GM18502 (cell line): ENCODE data around the gene SGMS1.
"Not testable (repeated sequence)": the region's sequence is repeated elsewhere in the genome, so short reads cannot be mapped to it uniquely, and the experiment has no call there.

Experiments used
- ATAC-seq: cut with Tn5 transposase; IDR thresholded peaks from one replicate; pipeline ENCODE4 v1.9.1; 2021; ENCODE audit warnings: mild to moderate bottlenecking; ENCODE audit not compliant: unreplicated experiment, poor library complexity

SGMS1 gene

GRCh38 chr10:50358925-50359687, 264.6 kb downstream of the SGMS1 start:
- ATAC-seq: no peak

GRCh38 chr10:50358411-50358810, 265.3 kb downstream of the SGMS1 start:
- ATAC-seq: no peak

DNA sequence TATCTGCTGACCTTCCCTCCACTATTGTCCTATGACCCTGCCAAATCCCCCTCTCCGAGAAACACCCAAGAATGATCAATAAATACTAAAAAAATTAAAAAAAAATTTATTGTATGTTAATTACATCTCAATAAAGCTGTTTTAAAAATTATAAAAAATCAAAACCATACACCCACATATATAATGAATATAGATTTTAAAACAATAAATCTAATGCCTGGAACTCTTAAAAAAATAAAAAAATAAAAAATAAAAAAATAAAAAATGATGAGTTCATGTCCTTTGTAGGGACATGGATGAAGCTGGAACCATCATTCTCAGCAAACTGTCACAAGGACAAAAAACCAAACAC, 267.3 kb downstream of the SGMS1 start:
- ATAC-seq: not testable (repeated sequence)

DNA sequence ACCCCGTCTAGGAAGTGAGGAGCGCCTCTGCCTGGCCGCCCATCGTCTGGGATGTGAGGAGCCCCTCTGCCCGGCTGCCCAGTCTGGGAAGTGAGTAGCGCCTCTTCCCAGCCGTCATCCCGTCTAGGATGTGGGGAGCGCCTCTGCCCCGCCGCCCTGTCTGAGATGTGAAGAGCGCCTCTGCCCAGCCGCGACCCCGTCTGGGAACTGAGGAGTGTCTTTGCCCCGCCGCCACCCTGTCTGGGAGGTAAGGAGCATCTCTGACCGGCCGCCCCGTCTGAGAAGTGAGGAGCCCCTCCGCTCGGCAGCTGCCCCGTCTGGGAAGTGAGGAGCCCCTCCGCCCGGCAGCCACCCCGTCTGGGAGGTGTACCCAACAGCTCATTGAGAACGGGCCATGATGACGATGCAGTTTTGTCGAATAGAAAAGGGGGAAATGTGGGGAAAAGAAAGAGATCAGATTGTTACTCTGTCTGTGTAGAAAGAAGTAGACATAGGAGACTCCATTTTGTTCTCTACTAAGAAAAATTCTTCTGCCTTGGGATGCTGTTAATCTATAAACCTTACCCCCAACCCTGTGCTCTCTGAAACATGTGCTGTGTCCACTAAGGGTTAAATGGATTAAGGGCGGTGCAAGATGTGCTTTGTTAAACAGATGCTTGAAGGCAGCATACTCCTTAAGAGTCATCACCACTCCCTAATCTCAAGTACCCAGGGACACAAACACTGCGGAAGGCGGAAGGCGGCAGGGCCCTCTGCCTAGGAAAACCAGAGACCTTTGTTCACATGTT, 267.9 kb downstream of the SGMS1 start:
- not testable (repeated sequence) for ATAC-seq

DNA sequence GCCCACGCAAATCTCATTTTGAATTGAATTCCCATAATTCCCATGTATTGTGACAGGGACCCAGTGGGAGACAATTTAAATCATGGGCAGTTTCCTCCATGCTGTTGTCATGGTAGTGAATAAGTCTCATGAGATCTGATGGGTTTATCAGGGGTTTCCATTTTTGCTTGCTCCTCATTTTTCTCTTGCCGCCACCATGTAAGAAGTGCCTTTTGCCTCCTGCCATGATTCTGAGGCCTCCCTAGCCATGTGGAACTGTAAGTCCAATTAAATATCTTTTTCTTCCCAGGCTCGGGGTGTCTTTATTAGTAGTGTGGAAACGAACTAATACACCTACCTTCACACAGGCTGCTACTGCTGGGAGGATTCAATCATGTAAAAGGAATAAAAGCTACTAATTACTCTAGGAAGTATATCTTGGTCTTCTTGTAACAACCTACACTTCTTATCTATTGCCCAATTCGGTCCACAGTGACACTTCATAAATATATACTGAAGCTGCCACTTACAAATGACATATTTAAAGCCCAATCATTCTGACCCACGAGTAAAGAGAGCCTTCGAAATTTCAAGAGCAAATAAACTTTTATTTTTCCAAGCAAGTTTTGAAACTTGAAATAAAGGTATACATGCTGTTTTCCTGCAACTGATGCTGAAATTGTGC, 272.1 kb downstream of the SGMS1 start:
- ATAC-seq: no peak

DNA sequence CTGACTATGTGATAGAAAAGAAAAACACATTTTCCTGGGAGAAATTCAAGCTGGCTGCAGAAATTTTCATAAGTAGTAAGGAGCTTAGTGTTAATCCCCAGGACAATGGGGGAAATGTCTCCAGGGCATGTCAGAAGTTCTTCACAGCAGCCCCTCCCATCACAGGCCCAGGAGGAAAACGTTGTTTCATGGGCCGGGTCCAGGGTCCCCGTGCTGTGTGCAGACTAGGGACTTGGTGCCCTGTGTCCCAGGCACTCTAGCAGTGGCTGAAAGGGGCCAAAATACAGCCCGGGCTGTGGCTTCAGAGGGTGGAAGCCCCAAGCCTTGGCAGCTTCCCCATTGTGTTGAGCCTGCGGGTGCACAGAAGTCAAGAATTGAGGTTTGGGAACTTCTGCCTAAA, 273.4 kb downstream of the SGMS1 start:
- no peak for ATAC-seq

DNA sequence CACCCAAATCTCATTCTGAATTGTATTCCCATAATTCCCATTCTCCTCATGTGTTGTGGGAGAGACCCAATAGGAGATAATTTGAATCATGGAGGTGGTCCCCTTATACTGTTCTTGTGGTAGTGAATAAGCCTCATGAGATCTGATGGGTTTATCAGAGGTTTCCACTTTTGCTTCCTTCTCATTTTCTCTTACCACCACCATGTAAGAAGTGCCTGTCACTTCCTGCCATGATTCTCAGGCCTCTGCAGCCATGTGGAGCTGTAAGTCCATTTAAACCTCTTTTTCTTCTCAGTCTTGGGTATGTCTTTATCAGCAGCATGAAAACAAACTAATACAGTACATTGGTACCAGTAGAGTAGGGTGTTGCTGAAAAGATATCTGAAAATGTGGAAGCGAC, 274.2 kb downstream of the SGMS1 start:
- no peak for ATAC-seq

- ATAC-seq: peak; percentile 95
These were observed 276.4 kb downstream of the SGMS1 start for GRCh38 chr10:50347394-50347802.

- peak; percentile 19 for ATAC-seq
These were observed 276.8 kb downstream of the SGMS1 start for GRCh38 chr10:50346942-50347341.

DNA sequence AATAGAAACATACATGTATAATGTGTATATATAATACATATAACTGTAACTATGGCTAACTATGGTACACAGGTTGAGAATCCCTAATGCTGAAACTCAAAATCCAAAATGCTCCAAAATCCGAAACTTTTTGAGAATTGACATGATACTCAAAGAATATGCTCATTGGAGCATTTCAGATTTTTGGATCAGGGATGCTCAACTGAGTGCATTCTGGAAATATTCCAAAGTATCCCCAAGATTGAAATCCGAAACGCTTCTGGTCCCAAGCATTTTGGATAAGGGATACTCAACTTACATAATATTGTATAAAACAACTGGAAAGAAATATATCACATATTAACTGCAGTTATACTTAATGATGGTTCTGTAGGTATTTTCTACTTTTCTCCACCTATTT, 278.2 kb downstream of the SGMS1 start:
- no peak for ATAC-seq

DNA sequence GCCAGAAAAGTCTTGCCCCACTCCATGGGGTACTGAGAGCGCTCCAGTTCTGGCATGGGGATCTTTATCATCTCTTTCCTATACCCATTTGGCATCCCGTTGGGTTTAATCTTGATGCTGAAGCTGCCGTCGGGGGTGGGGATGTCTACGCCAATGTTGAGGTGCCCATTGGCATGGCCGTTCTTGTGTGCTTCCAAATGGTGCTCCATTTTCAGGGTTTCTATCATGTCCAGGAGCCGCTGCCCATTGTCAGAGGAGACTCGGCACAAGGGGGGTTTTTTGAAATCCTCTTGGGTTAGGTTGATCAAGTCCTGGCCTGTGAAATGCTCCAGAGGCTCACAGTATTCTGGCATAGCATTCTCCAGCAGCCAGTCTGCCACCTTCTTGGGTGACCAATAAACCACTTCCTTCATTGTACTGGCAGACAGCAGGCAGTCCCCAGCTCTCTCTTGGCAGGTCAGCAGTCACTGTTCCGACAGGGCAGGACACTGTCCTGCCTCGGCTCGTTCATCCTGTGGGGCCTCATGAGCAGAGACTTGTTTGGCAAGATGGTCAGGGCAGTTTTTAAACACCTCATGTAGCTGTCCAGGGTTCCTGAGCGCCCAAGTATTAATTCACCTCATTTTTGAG, 279.9 kb downstream of the SGMS1 start:
- no peak for ATAC-seq

DNA sequence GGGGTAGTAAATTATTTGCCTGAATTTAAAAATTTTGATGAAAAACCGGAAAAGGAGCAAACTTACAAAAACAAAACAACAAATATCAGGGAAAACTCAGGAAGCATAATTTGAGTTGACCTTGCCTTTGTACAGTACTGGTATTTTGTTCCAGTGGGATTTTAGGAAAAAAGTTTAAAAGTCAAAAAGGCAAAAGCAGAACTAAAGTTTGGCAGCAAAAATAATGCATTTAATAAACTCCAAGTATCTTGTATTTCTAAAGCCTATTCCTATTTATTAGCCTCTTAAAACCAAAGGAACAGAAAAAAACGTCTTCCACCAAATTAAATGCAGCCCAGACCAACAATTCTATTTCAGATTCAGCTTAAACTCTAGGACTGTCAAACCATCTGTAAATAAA, 281.8 kb downstream of the SGMS1 start:
- ATAC-seq: no peak

- ATAC-seq: no peak
These were observed 287.6 kb downstream of the SGMS1 start for GRCh38 chr10:50336140-50336539.

- ATAC-seq: no peak
These were observed 288.4 kb downstream of the SGMS1 start for GRCh38 chr10:50335397-50335796.

DNA sequence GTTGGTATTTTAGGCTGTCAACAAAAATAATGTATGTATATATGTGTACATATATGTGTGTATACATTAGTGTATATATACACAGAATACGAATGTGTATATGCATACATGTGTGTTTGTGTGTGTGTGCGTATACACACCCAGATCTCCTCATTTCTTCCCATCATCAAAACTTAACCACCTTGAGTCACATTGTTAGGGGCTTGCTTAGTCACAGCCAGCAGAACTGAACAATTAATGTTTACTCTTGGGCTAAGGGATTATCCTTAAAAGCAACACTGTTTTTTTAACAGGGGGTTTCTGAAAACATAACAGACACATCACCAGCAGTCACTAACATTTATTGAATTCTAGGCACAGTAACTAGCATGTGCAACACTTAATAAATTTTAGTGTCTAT, 289.5 kb downstream of the SGMS1 start:
- ATAC-seq: no peak

GRCh38 chr10:50333872-50334271, 289.9 kb downstream of the SGMS1 start:
- ATAC-seq: no peak

- no peak for ATAC-seq
These were observed 291.5 kb downstream of the SGMS1 start for GRCh38 chr10:50332108-50332842.

DNA sequence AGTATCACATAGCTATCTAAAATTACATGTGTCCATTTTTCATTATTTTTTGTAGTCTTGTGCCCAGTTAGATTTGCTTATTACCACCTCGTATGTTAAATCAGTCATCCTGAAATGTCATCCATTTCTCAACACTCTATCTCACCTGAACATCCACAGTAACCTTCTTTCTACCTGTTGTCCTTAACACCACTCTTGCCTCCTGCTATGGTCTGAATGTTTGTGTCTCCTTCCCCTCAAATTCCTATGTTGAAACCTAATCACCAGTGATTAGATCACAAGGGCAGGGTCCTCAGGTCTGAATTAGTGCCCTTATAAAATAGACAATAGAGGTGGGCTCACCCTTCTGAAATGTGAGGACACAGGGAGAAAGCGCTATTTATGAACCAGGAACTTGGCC, 292.3 kb downstream of the SGMS1 start:
- no peak for ATAC-seq

- no peak for ATAC-seq
These were observed 296.7 kb downstream of the SGMS1 start for GRCh38 chr10:50326757-50327701.
